NOMO-1 treated with DMSO at 0.1 percent for 48 hours (cell line): ENCODE measurements around the gene SPINK7.
"Not testable (repeated sequence)": the region's sequence is repeated elsewhere in the genome, so short reads cannot be mapped to it uniquely, and the experiment has no call there.

Experiments
- DNase-seq: peaks from one replicate; lab custom pipeline; 2025; ENCODE audit not compliant: unreplicated experiment; lab: John Stamatoyannopoulos, UW

Gene SPINK7

DNA sequence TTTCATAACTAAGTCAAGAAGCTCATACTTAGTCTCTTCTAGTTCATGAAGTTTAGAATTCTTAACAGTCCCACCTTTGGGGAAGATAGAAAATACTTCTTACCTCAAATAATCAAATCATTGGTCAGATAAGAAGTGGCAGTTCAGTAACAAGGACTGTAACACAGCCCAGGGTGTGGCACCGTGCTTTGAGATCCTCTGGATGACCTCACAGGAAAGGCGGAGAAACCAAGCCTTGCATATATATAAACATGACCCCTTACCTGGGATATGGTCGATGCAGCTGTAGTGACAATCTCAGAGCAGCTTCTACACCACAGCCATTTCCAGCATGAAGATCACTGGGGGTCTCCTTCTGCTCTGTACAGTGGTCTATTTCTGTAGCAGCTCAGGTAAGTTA lies at the start of gene SPINK7:
SPINK7 (plus strand) TSS at position 271 of the 400 bp plus-strand sequence; CDS start at position 332, 61 bp downstream.
- no peak for DNase-seq

DNA sequence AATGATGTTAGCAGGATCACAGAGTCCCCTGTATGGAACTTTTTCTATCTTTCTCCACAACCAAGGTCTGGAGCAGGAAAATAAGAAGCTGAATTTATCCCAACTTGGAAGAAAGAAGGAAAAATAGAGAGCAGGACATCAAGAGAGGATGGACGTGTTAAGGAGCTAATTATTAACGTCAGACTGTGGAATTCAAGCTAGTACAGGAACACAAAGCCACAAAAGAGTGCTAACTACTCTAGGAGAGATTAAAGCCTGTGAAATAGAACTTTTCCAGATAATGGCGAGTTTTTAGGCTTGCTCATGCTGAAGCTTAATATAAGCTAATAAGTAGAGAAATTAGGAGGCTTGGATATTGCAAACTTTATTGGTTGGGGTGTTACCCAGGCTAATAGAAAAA lies 44.3 kb upstream of the SPINK7 start:
- no peak for DNase-seq

DNA sequence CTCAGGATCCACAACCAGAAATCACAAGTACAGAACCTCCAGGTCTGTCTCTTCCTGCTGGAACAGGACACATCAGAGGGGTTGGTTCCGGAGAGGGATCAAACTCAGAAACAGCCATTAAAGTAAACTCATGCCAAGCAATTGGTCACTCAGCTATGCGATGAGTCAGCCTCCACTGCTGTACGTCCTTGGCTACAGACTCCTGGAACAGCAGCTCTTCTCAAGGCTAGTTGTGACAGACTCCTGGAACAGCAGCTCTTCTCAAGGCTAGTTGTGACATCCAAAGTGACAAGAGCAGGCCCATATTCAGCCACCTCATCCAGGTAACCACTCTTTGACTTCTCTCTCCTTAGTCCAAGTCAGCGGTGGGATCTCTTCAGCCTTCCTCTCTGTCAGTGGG lies 43.7 kb upstream of the SPINK7 start, which contains the start of gene SPINK13:
SPINK13 (plus strand) TSS at position 229 of the 400 bp plus-strand sequence. CDS start 1,279 bp downstream, outside the sequence.
- DNase-seq = no peak

DNA sequence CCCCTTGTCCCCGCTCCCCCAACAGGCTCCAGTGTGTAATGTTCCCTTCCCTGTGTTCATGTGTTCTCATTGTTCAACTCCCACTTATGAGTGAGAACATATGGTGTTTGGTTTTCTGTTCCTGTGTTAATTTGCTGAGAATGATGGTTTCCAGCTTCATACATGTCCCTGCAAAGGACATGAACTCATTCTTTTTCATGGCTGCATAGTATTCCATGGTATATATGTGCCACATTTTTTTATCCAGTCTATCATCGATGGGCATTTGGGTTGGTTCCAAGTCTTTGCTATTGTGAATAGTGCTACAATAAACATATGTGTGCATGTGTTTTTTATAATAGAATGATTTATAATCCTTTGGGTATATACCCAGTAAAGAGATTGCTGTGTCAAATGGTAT lies 37.1 kb upstream of the SPINK7 start:
- DNase-seq = not testable (repeated sequence)

DNA sequence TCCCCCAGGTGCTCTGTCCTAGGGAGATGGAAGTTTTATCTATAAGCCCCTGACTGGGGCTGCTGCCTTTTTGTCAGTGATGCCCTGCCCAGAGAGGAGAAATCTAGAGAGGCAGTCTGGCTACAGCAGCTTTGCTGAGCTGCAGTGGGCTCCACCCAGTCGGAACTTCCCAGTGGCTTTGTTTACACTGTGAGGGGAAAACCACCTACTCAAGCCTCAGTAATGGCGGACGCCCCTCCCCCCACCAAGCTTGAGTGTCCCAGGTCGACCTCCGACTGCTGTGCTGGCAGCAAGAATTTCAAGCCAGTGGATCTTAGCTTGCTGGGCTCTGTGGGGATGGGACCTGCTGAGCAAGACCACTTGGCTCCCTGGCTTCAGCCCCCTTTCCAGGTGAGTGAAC lies 31.3 kb upstream of the SPINK7 start:
- not testable (repeated sequence) for DNase-seq

DNA sequence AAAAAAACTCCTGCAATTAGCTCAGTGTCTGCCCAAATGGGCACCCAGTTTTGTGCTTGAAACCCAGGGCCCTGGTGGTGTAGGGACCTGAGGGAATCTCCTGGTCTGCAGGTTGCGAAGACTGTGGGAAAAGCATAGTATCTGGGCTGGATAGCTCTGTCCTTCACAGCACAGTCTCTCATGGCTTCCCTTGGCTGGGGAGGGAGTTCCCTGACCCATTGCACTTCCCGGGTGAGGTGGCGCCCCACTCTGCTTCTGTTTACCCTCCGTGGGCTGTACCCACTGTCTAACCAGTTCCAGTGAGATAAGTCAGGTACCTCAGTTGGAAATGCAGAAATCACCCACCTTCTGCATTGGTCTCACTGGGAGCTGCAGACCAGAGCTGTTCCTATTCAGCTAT lies 30.9 kb upstream of the SPINK7 start:
- not testable (repeated sequence) for DNase-seq

DNA sequence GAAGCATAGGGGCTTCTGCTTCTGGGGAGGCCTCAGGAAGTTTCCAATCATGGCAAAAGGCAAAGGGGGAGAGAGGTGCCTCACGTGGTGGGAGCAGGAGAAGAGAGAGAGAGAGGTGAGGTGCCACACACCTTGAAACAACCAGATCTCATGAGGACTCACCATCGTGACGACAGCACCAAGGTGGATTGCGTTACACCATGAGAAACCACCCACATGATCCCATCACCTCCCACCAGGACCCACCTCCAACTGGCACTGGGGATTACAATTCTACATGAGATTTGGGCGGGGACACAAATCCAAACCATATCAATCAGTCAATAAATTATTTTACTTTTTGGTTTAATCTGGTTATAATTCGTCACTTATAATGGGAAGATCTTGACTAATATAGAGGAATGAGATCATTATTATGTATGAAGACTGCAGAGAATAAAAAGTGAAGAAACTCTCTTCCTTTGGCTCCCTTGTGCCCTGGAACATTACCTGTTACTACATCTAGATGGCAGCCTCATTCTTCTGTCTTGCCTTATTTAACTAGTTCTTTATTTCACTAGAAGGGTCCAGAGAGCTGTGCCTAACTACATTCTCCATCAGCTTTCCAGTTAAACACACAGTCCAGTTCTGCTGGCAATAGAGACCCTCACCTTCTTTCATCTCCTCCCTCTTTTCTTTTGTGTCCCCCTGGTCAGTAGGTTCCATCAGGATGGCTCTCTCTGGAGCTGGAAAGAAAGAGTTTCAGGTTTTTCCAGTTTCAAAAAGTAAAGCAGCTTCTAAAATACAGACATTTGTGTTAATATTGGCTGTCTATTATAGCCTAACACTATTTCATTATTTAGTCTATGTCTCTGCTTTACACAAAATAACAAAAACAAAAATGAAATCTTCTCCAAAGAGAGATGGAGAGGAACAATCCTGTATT lies 21.7 kb upstream of the SPINK7 start:
- DNase-seq = peak; percentile 29

DNA sequence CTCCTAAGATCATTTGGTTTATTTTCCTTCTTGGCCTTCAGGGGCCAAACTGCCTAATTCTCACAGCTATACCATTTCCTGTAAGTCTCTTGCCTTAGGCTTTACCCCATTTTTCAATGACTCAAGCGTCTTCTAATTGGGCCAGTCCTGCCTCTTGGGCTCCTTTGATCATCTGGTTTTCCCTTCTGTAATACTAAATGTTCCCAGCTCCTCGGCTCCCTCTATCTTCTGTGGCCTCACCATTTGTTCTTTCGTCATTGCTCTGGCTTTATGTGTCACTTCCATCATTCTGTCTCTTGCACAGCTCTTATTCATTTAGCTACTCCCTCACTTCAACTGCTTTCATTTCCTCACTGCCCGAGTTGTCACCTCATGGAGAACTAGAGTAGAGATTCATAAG lies 14.5 kb upstream of the SPINK7 start:
- DNase-seq = no peak

DNA sequence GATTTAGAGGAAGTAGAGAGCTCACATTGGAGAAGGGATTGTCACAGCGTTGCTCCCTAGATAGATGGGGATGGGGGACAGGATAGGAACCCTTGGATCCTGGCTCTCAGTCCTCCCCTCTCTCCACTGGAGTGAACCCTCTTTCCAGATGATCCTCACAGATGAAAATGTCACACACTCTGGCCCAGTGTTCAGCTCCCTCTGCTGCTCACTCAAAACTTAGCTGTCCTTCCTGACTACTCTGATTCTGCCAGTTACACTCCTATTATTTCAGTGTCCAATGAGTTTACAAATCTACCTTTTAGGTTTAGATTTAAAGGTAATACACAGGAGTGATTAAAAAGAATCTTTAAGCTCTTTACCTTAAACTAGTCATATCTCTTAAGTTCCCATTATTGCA lies 5.8 kb upstream of the SPINK7 start:
- DNase-seq = no peak

DNA sequence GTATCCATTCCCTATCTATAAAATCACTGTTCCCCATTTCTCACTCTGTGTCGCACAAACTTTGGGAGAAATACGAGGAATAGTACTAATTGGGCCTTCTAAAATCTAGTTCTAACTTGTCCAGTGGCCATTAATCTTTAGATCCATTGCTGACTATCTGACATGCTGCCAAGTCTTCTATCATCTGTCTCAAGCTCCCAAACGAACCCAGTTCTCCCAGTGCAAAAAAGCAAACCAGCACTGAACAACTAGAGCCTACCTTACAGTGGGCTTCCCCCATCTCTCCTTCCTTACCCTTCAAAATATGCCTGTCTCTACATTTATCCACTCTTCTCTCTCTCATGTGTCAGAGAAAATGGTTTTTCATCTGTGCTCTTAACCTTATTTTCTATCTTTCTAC lies 3.2 kb upstream of the SPINK7 start:
- DNase-seq = no peak

DNA sequence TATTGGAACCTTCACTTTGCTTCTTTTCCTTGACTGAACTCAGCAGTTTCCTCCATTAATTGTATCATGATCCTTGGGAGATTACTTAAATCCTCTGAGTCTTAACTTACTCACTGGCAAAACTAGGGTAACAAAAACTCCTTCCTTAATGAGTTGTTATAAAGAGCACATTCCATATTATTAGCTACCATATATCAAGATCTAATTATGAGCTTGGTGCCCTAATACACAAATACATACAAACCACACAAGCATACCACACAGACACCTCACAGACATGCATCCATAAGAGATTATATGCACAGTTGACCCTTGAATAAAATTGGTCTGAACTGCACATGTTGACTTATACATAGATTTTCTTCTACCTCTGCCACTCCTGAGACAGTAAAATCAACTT lies 2.5 kb upstream of the SPINK7 start:
- no peak for DNase-seq

DNA sequence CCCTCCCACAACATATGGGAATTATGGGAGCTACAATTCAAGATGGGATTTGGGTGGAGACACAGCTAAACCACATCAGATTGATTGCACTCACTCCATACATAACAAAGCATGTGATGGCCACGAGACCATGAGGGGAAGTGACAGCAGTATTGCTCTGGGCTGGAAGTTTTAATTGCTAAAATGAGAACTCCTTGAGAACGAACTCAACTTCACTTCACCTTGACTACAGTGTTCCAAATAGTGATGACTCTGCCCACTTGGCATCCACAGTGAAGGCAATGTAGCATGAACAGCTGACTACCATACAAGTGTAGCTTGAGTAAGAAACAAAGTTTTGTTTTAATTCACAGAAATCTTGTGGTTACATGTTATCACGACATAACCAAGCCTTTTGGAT lies 739 bp upstream of the SPINK7 start:
- no peak for DNase-seq

DNA sequence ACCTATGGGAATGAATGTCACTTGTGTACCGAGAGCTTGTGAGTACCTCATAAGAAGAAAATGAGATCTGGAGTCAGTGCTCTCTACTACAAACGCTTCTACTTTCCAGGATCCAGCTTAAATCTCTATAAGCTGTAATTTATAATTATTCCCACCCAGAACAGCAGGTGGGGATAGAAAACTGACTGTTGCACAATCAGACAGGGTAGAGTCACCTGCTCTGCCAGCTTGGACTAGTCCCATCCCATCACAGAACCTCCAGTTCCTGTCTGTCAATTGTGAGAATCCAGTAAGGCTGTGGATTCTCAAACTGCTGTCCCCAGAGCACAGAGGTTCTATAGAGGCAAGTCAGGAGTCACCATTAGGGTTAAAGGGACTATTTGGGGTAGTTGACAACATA lies 2.0 kb downstream of the SPINK7 start:
- no peak for DNase-seq

DNA sequence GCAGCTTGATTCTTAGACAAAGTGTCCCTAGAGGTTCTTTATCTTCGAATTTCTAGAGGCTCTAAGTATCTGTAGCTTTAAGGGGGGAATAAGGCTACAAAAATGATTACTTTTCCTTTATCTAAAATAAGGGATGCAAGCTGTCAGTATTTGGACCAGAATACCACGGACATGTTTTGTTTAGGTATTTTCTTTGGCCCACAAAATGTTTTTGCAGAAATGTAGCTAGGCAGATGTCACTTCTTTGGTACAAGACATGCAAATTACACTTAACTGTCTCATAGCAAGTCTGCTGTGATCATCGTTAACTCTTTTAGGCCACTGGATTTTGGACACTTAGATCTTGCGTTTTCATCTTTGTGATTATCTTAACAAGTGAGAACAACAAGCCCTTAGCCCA lies 2.5 kb downstream of the SPINK7 start:
- no peak for DNase-seq

DNA sequence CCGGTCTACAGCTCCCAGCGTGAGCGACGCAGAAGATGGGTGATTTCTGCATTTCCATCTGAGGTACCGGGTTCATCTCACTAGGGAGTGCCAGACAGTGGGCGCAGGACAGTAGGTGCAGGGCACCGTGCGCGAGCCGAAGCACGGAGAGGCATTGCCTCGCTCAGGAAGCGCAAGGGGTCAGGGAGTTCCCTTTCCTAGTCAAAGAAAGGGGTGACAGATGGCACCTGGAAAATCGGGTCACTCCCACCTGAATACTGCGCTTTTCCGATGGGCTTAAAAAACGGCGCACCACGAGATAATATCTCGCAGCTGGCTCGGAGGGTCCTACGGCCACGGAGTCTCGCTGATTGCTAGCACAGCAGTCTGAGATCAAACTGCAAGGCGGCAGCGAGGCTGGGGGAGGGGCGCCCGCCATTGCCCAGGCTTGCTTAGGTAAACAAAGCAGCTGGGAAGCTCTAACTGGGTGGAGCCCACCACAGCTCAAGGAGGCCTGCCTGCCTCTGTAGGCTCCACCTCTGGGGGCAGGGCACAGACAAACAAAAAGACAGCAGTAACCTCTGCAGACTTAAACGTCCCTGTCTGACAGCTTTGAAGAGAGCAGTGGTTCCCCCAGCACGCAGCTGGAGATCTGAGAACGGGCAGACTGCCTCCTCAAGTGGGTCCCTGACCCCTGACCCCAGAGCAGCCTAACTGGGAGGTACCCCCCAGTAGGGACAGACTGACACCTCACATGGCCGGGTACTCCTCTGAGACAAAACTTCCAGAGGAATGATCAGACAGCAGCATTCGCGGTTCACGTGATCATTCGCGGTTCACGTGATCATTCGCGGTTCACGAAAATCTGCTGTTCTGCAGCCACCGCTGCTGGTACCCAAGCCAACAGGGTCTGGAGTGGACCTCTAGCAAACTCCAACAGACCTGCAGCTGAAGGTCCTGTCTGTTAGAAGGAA lies 8.1 kb downstream of the SPINK7 start:
- DNase-seq = not testable (repeated sequence)

DNA sequence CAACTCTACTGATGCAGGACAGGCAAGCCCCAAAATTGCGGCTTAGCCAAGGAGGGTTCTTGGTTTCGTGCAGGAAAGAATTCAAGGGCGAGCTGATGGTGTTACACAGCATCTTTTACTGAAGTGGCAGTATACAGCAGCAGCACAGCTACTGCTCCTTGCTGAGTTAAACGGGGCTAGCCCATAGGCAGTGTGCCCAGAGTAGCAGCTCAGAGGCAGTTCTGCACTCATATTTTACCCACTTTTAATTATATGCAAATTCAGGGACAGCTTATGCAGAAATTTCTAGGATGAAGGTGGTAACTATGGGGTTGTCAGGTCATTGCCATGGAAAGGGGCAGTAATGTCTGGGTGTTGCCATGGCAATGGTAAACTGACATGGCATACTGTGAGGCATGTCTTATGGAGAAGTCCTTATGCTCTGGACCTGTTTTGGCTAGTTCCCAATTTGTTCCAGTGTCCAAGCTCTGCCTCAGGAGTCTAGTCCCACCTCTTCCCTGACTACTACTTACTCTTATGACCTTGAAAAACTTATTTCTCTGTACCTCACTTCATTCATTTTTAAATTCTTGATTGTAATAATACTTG lies 21.1 kb downstream of the SPINK7 start:
- no peak for DNase-seq

DNA sequence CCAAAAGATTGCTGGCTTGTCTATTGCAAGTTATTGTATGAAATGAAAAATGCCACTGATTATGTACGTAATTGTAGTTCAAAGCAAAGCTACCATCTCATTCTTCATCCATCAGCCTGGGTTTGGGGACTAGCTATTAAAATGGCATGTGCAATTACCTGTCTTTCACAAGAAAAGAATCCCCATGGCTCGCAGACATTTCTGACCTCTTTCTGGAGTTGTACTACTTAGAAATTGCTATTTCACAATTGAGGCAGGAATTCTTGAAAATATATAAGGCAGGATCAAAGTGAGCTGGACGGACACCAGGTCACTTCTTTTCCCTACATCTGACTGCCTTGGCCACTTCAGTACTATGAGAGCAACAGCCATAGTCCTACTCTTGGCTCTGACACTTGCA lies 23.0 kb downstream of the SPINK7 start, which contains the start of gene SPINK9:
SPINK9 (plus strand) TSS at position 301 of the 400 bp plus-strand sequence; CDS start at position 356, 55 bp downstream.
- no peak for DNase-seq

DNA sequence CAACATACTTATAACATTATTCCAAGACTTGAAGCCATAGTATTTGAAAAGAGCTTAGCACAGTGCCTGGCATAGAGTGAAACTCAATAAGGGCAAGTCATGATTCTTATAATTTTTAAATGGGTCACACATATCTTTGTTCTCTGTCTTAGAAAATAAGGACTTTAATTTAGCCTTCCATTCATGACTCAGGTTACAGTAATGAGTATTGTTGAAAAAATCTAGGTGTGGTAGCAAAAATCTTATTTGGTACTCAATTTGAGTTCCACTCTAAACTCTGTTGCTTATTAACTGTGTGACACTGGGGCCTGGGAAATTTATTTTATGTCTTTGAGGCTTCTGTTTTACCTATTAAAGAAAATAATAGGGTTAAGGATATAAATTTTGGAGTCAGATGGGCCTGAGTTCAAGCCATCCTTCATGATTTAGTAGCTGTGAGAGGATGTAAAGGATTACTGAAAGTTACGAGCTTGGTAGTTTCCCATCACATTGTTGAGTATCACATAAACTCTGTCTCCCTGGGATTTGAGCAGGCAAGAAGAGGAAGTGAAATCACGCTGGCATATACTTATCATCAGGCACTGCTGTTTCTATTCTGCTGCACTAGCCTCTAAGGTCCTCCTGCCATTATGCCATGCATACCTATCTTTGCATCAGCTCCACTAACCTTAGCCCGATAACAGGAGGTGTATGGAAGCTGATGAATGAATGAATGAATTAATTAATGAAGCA lies 24.6 kb downstream of the SPINK7 start:
- DNase-seq = peak; percentile 64

DNA sequence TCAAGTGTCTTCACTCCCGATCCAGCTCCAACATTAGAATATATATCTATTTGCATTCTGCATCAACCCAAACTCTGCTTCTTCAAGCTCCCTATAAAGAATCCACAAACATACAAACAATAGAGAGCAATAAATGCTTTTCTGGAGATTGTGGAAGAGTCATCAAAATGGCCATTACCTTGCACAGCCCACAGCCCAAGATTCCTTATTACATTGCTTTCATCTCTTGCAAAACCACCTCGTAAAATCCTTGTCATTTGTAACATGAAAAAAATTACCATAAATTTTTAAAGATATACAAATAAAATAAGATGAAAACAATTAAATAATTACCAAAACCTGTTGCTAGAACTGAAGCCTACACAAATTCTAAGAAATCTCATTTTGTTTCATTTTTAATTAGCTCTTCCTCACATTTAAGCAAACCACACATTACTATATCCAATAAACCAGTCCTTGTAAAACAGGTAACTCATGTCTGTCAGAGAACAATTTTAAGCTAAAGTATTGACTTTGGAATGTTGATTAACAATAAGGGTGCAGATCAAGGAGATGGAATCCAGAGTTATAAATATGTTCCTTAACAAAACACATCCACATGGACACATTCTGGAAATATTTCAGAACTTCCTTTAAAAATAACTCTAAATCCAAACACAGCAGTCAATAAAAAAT lies 30.3 kb downstream of the SPINK7 start:
- DNase-seq = no peak

DNA sequence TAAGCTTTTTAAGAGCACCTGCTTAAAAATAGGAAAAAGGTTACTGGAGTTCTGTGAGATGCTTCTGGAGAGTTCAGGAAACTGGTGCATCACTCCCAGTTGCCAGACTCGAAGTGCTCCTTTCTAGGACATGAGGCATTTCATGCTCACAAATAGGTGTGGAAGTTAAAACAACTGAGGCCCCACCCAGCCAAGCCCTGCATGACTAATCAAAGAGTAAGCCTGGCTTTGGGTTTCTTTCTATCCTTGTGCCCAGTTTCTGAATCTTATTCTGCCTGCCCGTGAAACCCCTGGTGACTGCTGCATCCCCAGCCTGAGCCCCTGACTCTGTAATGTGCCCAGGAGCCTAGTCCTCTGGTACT lies 30.8 kb downstream of the SPINK7 start:
- DNase-seq = no peak
